Hepatocyte (in vitro differentiated cells): ENCODE results near the gene NRP1. TPM values are rescaled to one million over a fixed set of nuclear protein-coding genes. Genes with fewer than 3 reads are reported as not detected.

Experiments used
- DNase-seq: peaks from one replicate; pipeline ENCODE4 v3.0.0-alpha.2; 2016; ENCODE audit warnings: low spot score
- H2AFZ ChIP-seq: fragments of 200-600 bp; sonication (generic); 2 replicates; pipeline ENCODE4 v1.6.0; 2016; ENCODE audit warnings: antibody characterized with exemption, mild to moderate bottlenecking
- H3K27ac ChIP-seq: fragments of 200-600 bp; sonication (generic); 2 replicates; pipeline ENCODE4 v1.5.1; 2016; ENCODE audit warnings: mild to moderate bottlenecking
- H3K27me3 ChIP-seq: fragments of 200-600 bp; sonication (generic); 2 replicates; pipeline ENCODE4 v1.6.1; 2016
- H3K36me3 ChIP-seq: fragments of 200-600 bp; sonication (generic); replicated peaks from 2 replicates; pipeline ENCODE4 v1.5.1; 2016; ENCODE audit warnings: low read depth; ENCODE audit not compliant: insufficient read depth
- H3K4me1 ChIP-seq: fragments of 200-600 bp; sonication (generic); 2 replicates; pipeline ENCODE4 v1.5.1; 2016; ENCODE audit warnings: mild to moderate bottlenecking, moderate library complexity; ENCODE audit not compliant: insufficient read depth
- H3K4me2 ChIP-seq: fragments of 200-600 bp; sonication (generic); 2 replicates; pipeline ENCODE4 v1.6.0; 2016
- H3K4me3 ChIP-seq: fragments of 200-600 bp; sonication (generic); 2 replicates; pipeline ENCODE4 v1.5.1; 2016; ENCODE audit warnings: mild to moderate bottlenecking
- H3K79me2 ChIP-seq: fragments of 200-600 bp; sonication (generic); 2 replicates; pipeline ENCODE4 v1.6.0; 2017; ENCODE audit warnings: mild to moderate bottlenecking
- H3K9me2 ChIP-seq: fragments of 200-600 bp; sonication (generic); replicated peaks from 2 replicates; pipeline ENCODE4 v1.6.0; 2017; ENCODE audit warnings: mild to moderate bottlenecking; ENCODE audit not compliant: insufficient read depth
- H3K9me3 ChIP-seq: fragments of 200-600 bp; sonication (generic); 2 replicates; pipeline ENCODE4 v1.5.1; 2016; ENCODE audit warnings: low read depth, mild to moderate bottlenecking
- H4K20me1 ChIP-seq: fragments of 200-600 bp; sonication (generic); 2 replicates; pipeline ENCODE4 v1.6.0; 2016; ENCODE audit warnings: mild to moderate bottlenecking; ENCODE audit not compliant: insufficient read depth, poor library complexity, severe bottlenecking
- EZH2 ChIP-seq: fragments of 200-600 bp; sonication (generic); IDR thresholded peaks from 2 replicates; pipeline ENCODE4 v1.6.1; 2016; ENCODE audit warnings: antibody characterized with exemption, mild to moderate bottlenecking, borderline replicate concordance
- EZH2phosphoT487 ChIP-seq: fragments of 200-600 bp; sonication (generic); IDR thresholded peaks from one replicate; pipeline ENCODE4 v1.6.1; 2018; ENCODE audit warnings: antibody characterized with exemption, mild to moderate bottlenecking, low read depth, moderate library complexity; ENCODE audit not compliant: unreplicated experiment, severe bottlenecking
- WGBS: methylation state at CpG from one replicate; pipeline ENCODE4 v1.1.6; 2016; ENCODE audit warnings: low lambda C conversion rate; ENCODE audit errors: missing lambda C conversion rate; 5-methylcytosine and 5-hydroxymethylcytosine counted together
- polyA plus RNA-seq: library from polyadenylated mRNA; unstranded; fragments of >200 nt; fragmentation: Nextera tagmentation; extraction: Ambion mirVana; gene quantifications from 2 replicates; pipeline ENCODE4 v1.2.1, GENCODE V29; 2016
- small RNA-seq: library from RNA; depleted of rRNA; stranded (forward); fragments of <200 nt; gene quantifications from one replicate; pipeline ENCODE3, GENCODE V24; 2014
- total RNA-seq: library from RNA; depleted of rRNA; stranded (reverse); fragments of >200 nt; gene quantifications from 2 replicates; pipeline ENCODE4 v1.2.3, GENCODE V29; 2014
- TF ChIP-seq, protein P1 (sequence below): fragments of 200-600 bp; sonication (generic); IDR thresholded peaks from 2 replicates; pipeline ENCODE4 v1.5.1; 2016; ENCODE audit warnings: antibody characterized with exemption, mild to moderate bottlenecking; ENCODE audit not compliant: poor library complexity

NRP1 gene
- total and polyA plus RNA-seq, 2 experiments from 2014 or later, result 32.2 to 46.9 TPM

- Histone ChIP-seq H3K4me2 (no peak overlapping the region), H3K27me3 (no peaks in the 10 kb centered on the region), H3K9me2 (no peaks in the 10 kb centered on the region), H3K36me3 (no peaks in the 10 kb centered on the region), H3K79me2 (no peaks in the 10 kb centered on the region), H2AFZ (no peak overlapping the region), H3K9me3 (no peaks in the 10 kb centered on the region), H4K20me1 (no peaks in the 10 kb centered on the region), H3K4me1 (no peaks in the 10 kb centered on the region), H3K27ac (no peak overlapping the region), H3K4me3 (no peak overlapping the region)
- TF ChIP-seq, protein P1, sequence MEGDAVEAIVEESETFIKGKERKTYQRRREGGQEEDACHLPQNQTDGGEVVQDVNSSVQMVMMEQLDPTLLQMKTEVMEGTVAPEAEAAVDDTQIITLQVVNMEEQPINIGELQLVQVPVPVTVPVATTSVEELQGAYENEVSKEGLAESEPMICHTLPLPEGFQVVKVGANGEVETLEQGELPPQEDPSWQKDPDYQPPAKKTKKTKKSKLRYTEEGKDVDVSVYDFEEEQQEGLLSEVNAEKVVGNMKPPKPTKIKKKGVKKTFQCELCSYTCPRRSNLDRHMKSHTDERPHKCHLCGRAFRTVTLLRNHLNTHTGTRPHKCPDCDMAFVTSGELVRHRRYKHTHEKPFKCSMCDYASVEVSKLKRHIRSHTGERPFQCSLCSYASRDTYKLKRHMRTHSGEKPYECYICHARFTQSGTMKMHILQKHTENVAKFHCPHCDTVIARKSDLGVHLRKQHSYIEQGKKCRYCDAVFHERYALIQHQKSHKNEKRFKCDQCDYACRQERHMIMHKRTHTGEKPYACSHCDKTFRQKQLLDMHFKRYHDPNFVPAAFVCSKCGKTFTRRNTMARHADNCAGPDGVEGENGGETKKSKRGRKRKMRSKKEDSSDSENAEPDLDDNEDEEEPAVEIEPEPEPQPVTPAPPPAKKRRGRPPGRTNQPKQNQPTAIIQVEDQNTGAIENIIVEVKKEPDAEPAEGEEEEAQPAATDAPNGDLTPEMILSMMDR, result no peak
- TF ChIP-seq EZH2phosphoT487 (no peak), EZH2 (no peak)
- WGBS, result 77% methylated on average over 8 of the region's 9 CpGs
- DNase-seq, result no peak
Measured at GRCh38 chr10:33127622-33128021, 206.8 kb downstream of the NRP1 start.

Small RNA genes lying within 50 kb of the gene (small RNA-seq; reads per million reads assigned to genes)
- gene AL353600.1, result not detected
- gene RN7SL398P, result not detected
